Bronchial epithelial cell (primary cell): ENCODE measurements around the gene DYNLRB1. TPM values are rescaled to one million over a fixed set of nuclear protein-coding genes. Genes with fewer than 3 reads are reported as not detected.
"Not testable (repeated sequence)": the region's sequence is repeated elsewhere in the genome, so short reads cannot be mapped to it uniquely, and the experiment has no call there.

Experiments used
- DNase-seq: peaks from one replicate; pipeline ENCODE4 v3.0.0-alpha.2; 2010; ENCODE audit warnings: low read depth
- FAIRE-seq: peaks from 2 replicates; lab custom pipeline; 2011; peaks lifted over from hg19 to GRCh38; lab: Jason Lieb, UNC
- H3K27me3 ChIP-seq: 2 replicates; pipeline ENCODE4 v1.5.1; 2011; ENCODE audit warnings: low read length; ENCODE audit not compliant: control insufficient read depth, insufficient read depth
- H3K36me3 ChIP-seq: 2 replicates; pipeline ENCODE4 v1.5.1; 2011; ENCODE audit warnings: low read length; ENCODE audit not compliant: control insufficient read depth, insufficient read depth
- H3K4me3 ChIP-seq: 2 replicates; pipeline ENCODE4 v1.5.1; 2011; ENCODE audit warnings: mild to moderate bottlenecking, low read depth, low read length, control low read depth
- CTCF ChIP-seq: IDR thresholded peaks from 2 replicates; pipeline ENCODE4 v1.5.1; 2011; ENCODE audit warnings: mild to moderate bottlenecking, moderate library complexity, low read length, control low read depth, inconsistent platforms; ENCODE audit not compliant: insufficient read depth, severe bottlenecking
- total RNA-seq: library from RNA; depleted of rRNA; stranded (reverse); fragments of >200 nt; gene quantifications from 2 replicates; pipeline ENCODE4 v1.2.1, GENCODE V29; 2014

DYNLRB1 gene
- total RNA-seq, 1 donor from 2014 or later = 12.6 TPM

- no peak for TF ChIP-seq CTCF
- H3K4me3 ChIP-seq = no peak overlapping the region
- H3K27me3 ChIP-seq = no peaks in the 10 kb centered on the region
- FAIRE-seq (no peak), DNase-seq (no peak)
- peaks cover 12% of the 10 kb centered on the region for H3K36me3 ChIP-seq
Observed at GRCh38 chr20:34479627-34480026, 36.6 kb upstream of the DYNLRB1 start.

- H3K4me3 ChIP-seq, FAIRE-seq, H3K27me3 ChIP-seq, DNase-seq: not testable (repeated sequence)
- H3K36me3 ChIP-seq = peaks cover 12% of the 10 kb centered on the region
Observed at GRCh38 chr20:34482154-34482553, 34.1 kb upstream of the DYNLRB1 start.

- H3K4me3 ChIP-seq, DNase-seq, FAIRE-seq, H3K27me3 ChIP-seq: not testable (repeated sequence)
- peaks cover 13% of the 10 kb centered on the region for H3K36me3 ChIP-seq
Observed at GRCh38 chr20:34483585-34484220, 32.5 kb upstream of the DYNLRB1 start.

GRCh38 chr20:34485068-34485634, 31.1 kb upstream of the DYNLRB1 start:
- no peak for FAIRE-seq
- TF ChIP-seq CTCF = no peak
- H3K36me3 ChIP-seq = peaks cover 16% of the 10 kb centered on the region
- no peak for DNase-seq
- no peak overlapping the region for H3K4me3 ChIP-seq
- H3K27me3 ChIP-seq = no peaks in the 10 kb centered on the region

GRCh38 chr20:34491226-34491931, 24.8 kb upstream of the DYNLRB1 start:
- H3K4me3 ChIP-seq = no peak overlapping the region
- no peaks in the 10 kb centered on the region for H3K27me3 ChIP-seq
- TF ChIP-seq CTCF = no peak
- H3K36me3 ChIP-seq = peaks cover 12% of the 10 kb centered on the region
- DNase-seq = no peak
- FAIRE-seq = no peak

GRCh38 chr20:34491932-34492509, 24.2 kb upstream of the DYNLRB1 start:
- no peak overlapping the region for H3K4me3 ChIP-seq
- no peaks in the 10 kb centered on the region for H3K27me3 ChIP-seq
- FAIRE-seq (no peak), DNase-seq (no peak)
- no peak for TF ChIP-seq CTCF
- peaks cover 12% of the 10 kb centered on the region for H3K36me3 ChIP-seq
